Neural progenitor cell (in vitro differentiated cells): Measurements from ENCODE around the gene CD274. TPM values are rescaled to one million over a fixed set of nuclear protein-coding genes. Genes with fewer than 3 reads are reported as not detected.

Experiments
- DNase-seq: peaks from one replicate; pipeline ENCODE4 v3.0.0-alpha.2; 2016; ENCODE audit warnings: low spot score
- H2AFZ ChIP-seq: fragments of 200-600 bp; sonication (generic); replicated peaks from 2 replicates; pipeline ENCODE4 v1.6.1; 2016; ENCODE audit warnings: antibody characterized with exemption
- H3F3A ChIP-seq: fragments of 200-600 bp; sonication (generic); 2 replicates; pipeline ENCODE4 v1.6.1; 2016; ENCODE audit warnings: antibody characterized with exemption, low read depth
- H3K27ac ChIP-seq: fragments of 200-600 bp; sonication (generic); 2 replicates; pipeline ENCODE4 v1.5.1; 2016; ENCODE audit warnings: mild to moderate bottlenecking
- H3K27me3 ChIP-seq: fragments of 200-600 bp; sonication (generic); 2 replicates; pipeline ENCODE4 v1.6.1; 2016; ENCODE audit warnings: mild to moderate bottlenecking, moderate library complexity
- H3K36me3 ChIP-seq: fragments of 200-600 bp; sonication (generic); 2 replicates; pipeline ENCODE4 v1.5.1; 2016
- H3K4me1 ChIP-seq: fragments of 200-600 bp; sonication (generic); 2 replicates; pipeline ENCODE4 v1.6.1; 2016; ENCODE audit warnings: mixed run types
- H3K4me2 ChIP-seq: fragments of 200-600 bp; sonication (generic); 2 replicates; pipeline ENCODE4 v1.6.1; 2016
- H3K4me3 ChIP-seq: fragments of 200-600 bp; sonication (generic); 2 replicates; pipeline ENCODE4 v1.5.1; 2016
- H3K79me2 ChIP-seq: fragments of 200-600 bp; sonication (generic); 2 replicates; pipeline ENCODE4 v1.6.1; 2016; ENCODE audit warnings: low read depth
- H3K9ac ChIP-seq: fragments of 200-600 bp; sonication (generic); 2 replicates; pipeline ENCODE4 v1.6.1; 2016
- H3K9me3 ChIP-seq: fragments of 200-600 bp; sonication (generic); 2 replicates; pipeline ENCODE4 v1.5.1; 2016; ENCODE audit warnings: low read depth
- H4K20me1 ChIP-seq: fragments of 200-600 bp; sonication (generic); 2 replicates; pipeline ENCODE4 v1.6.1; 2016; ENCODE audit warnings: low read depth
- H3K27ac Mint-ChIP-seq: 3 replicates; pipeline ENCODE4 v1.8.0; 2021; ENCODE audit warnings: mixed read lengths
- H3K27me3 Mint-ChIP-seq: 2 replicates; pipeline ENCODE4 v1.8.0; 2022; ENCODE audit warnings: low read depth, mild to moderate bottlenecking, inconsistent platforms, moderate library complexity, mixed read lengths; ENCODE audit not compliant: insufficient read depth
- H3K36me3 Mint-ChIP-seq: 3 replicates; pipeline ENCODE4 v1.8.0; 2021; ENCODE audit warnings: mixed read lengths
- H3K4me1 Mint-ChIP-seq: 3 replicates; pipeline ENCODE4 v1.8.0; 2021; ENCODE audit warnings: mixed read lengths
- H3K4me3 Mint-ChIP-seq: 3 replicates; pipeline ENCODE4 v1.8.0; 2021; ENCODE audit warnings: mild to moderate bottlenecking, moderate library complexity, mixed read lengths
- H3K9me3 Mint-ChIP-seq: 3 replicates; pipeline ENCODE4 v1.8.0; 2020; ENCODE audit warnings: mixed read lengths
- CTCF ChIP-seq: fragments of 200-600 bp; sonication (generic); IDR thresholded peaks from 2 replicates; pipeline ENCODE4 v1.5.1; 2017; ENCODE audit warnings: antibody characterized with exemption, mild to moderate bottlenecking
- EZH2 ChIP-seq: fragments of 200-600 bp; sonication (generic); IDR thresholded peaks from 2 replicates; pipeline ENCODE4 v1.6.1; 2017; ENCODE audit warnings: antibody characterized with exemption, mild to moderate bottlenecking, moderate library complexity
- EZH2phosphoT487 ChIP-seq: fragments of 200-600 bp; sonication (generic); IDR thresholded peaks from 2 replicates; pipeline ENCODE4 v1.6.1; 2017; ENCODE audit warnings: antibody characterized with exemption
- total RNA-seq: library from RNA; depleted of rRNA; stranded (reverse); fragments of >200 nt; gene quantifications from 2 replicates; pipeline ENCODE4 v1.2.3, GENCODE V29; 2015; ENCODE audit warnings: low replicate concordance

CD274 gene
- total RNA-seq, 1 donor from 2014 or later: not detected

GRCh38 chr9:5478206-5478605 is 27.9 kb downstream of the CD274 start:
- Mint-ChIP-seq H3K36me3 (no peaks in the 10 kb centered on the region), H3K9me3 (peaks cover 2% of the 10 kb centered on the region), H3K27ac (no peak overlapping the region), H3K4me1 (no peaks in the 10 kb centered on the region), H3K27me3 (peaks cover 4% of the 10 kb centered on the region), H3K4me3 (no peak overlapping the region)
- Histone ChIP-seq H3K9me3 (no peaks in the 10 kb centered on the region), H3K27me3 (no peaks in the 10 kb centered on the region), H3K9ac (no peak overlapping the region), H3K36me3 (no peaks in the 10 kb centered on the region), H3K27ac (no peak overlapping the region), H3K4me3 (no peak overlapping the region), H3K79me2 (no peaks in the 10 kb centered on the region), H4K20me1 (no peaks in the 10 kb centered on the region), H2AFZ (no peak overlapping the region), H3F3A (no peaks in the 10 kb centered on the region), H3K4me2 (no peak overlapping the region), H3K4me1 (no peaks in the 10 kb centered on the region)
- no peak for TF ChIP-seq EZH2phosphoT487
- no peak for TF ChIP-seq CTCF
- TF ChIP-seq EZH2: no peak
- DNase-seq: no peak

- Histone ChIP-seq H3K36me3 (no peaks in the 10 kb centered on the region), H3K79me2 (no peaks in the 10 kb centered on the region), H3K9me3 (no peaks in the 10 kb centered on the region), H3K27me3 (no peaks in the 10 kb centered on the region), H3K4me2 (no peak overlapping the region), H3K27ac (no peak overlapping the region), H3K9ac (no peak overlapping the region), H3K4me1 (no peaks in the 10 kb centered on the region), H2AFZ (no peak overlapping the region), H3K4me3 (no peak overlapping the region), H3F3A (no peaks in the 10 kb centered on the region), H4K20me1 (no peaks in the 10 kb centered on the region)
- H3K4me3 Mint-ChIP-seq: no peak overlapping the region
- DNase-seq: no peak
- peaks cover 4% of the 10 kb centered on the region for H3K27me3 Mint-ChIP-seq
- no peaks in the 10 kb centered on the region for H3K4me1 Mint-ChIP-seq
- no peaks in the 10 kb centered on the region for H3K36me3 Mint-ChIP-seq
- TF ChIP-seq EZH2phosphoT487 (no peak), EZH2 (no peak), CTCF (no peak)
- H3K27ac Mint-ChIP-seq: no peak overlapping the region
- H3K9me3 Mint-ChIP-seq: no peaks in the 10 kb centered on the region
Observed at GRCh38 chr9:5479994-5480694, 29.8 kb downstream of the CD274 start.

GRCh38 chr9:5480919-5481318 is 30.6 kb downstream of the CD274 start:
- Mint-ChIP-seq H3K27me3 (peaks cover 4% of the 10 kb centered on the region), H3K27ac (no peak overlapping the region), H3K4me3 (no peak overlapping the region), H3K4me1 (no peaks in the 10 kb centered on the region), H3K36me3 (no peaks in the 10 kb centered on the region), H3K9me3 (no peaks in the 10 kb centered on the region)
- Histone ChIP-seq H3F3A (no peaks in the 10 kb centered on the region), H3K4me2 (no peak overlapping the region), H3K9me3 (no peaks in the 10 kb centered on the region), H4K20me1 (no peaks in the 10 kb centered on the region), H3K27ac (no peak overlapping the region), H3K9ac (no peak overlapping the region), H3K79me2 (no peaks in the 10 kb centered on the region), H3K4me3 (no peak overlapping the region), H3K4me1 (no peaks in the 10 kb centered on the region), H3K27me3 (no peaks in the 10 kb centered on the region), H3K36me3 (no peaks in the 10 kb centered on the region), H2AFZ (no peak overlapping the region)
- DNase-seq: no peak
- TF ChIP-seq CTCF (no peak), EZH2 (no peak), EZH2phosphoT487 (no peak)
